ENCODE data around the gene POLR2H. TPM values are rescaled to one million over a fixed set of nuclear protein-coding genes. Genes with fewer than 3 reads are reported as not detected.
A peak's percentile ranks its signal among the peaks of the same experiment; 100 is the strongest.

The POLR2H gene
- total and polyA plus RNA-seq, 8 donors = 14.0 to 273 (median 110) TPM

- Histone ChIP-seq H3K9me3 (no peaks in the 10 kb centered on the region), H3K36me3 (peaks cover 0 to 27% (median 11%) of the 10 kb centered on the region in 4 donors), H3K4me3 (no peak overlapping the region), H3K27me3 (no peaks in the 10 kb centered on the region), H3K27ac (peak overlapping the region in 1 of 5 donors; percentile 7), H3K4me1 (peaks cover 5 to 33% (median 20%) of the 10 kb centered on the region in 4 donors)
- TF ChIP-seq CTCF (IDR thresholded peaks at IDR 0.05) (no peak), POLR2AphosphoS5 (IDR thresholded peaks at IDR 0.05) (no peak), EP300 (IDR thresholded peaks at IDR 0.05) (no peak), POLR2A (IDR thresholded peaks at IDR 0.05) (no peak)
- no peak for DNase-seq
- 38 to 52% (median 42%) methylated on average over 8 to 9 of the region's 9 CpGs for WGBS, 5 donors
- intact Hi-C loops (cut with DNase I; ENCODE audit: low total_unique reads) = loop anchor here (10.0 kb wide), 1 partner anchor 47 kb away; no protein-coding TSS in a partner anchor
Observed at GRCh38 chr3:184351511-184352148, 9.9 kb upstream of the POLR2H start.

GRCh38 chr3:184352149-184352785, 9.2 kb upstream of the POLR2H start:
- Histone ChIP-seq H3K36me3 (peaks cover 0 to 33% (median 15%) of the 10 kb centered on the region in 4 donors), H3K4me3 (no peak overlapping the region), H3K27me3 (no peaks in the 10 kb centered on the region), H3K4me1 (peaks cover 5 to 33% (median 20%) of the 10 kb centered on the region in 4 donors), H3K9me3 (no peaks in the 10 kb centered on the region), H3K27ac (peak overlapping the region in 4 of 5 donors; percentile 0 to 20 (median 14))
- peak; percentile 78 to 81 for DNase-seq
- TF ChIP-seq CTCF (IDR thresholded peaks at IDR 0.05) (no peak), POLR2AphosphoS5 (IDR thresholded peaks at IDR 0.05) (peak in 1 of 3 donors; percentile 47), EP300 (IDR thresholded peaks at IDR 0.05) (no peak)
- intact Hi-C loops (cut with DNase I; ENCODE audit: low total_unique reads) = loop anchor here (10.0 kb wide), 1 partner anchor 47 kb away; no protein-coding TSS in a partner anchor
- 51 to 70% (median 56%) methylated on average over 10 to 15 of the region's 15 CpGs for WGBS, 5 donors

GRCh38 chr3:184352897-184353545, 8.5 kb upstream of the POLR2H start:
- TF ChIP-seq POLR2A (IDR thresholded peaks at IDR 0.05) = no peak
- no peak for TF ChIP-seq POLR2AphosphoS5 (IDR thresholded peaks at IDR 0.05)
- no peak for TF ChIP-seq EP300 (IDR thresholded peaks at IDR 0.05)
- no peak for TF ChIP-seq CTCF (IDR thresholded peaks at IDR 0.05)
- H3K27ac ChIP-seq = no peak overlapping the region
- H3K36me3 ChIP-seq = peaks cover 0 to 40% (median 20%) of the 10 kb centered on the region in 4 donors
- DNase-seq = no peak
- WGBS, 5 donors = 67 to 93% (median 88%) methylated on average over 4 to 11 of the region's 11 CpGs
- no peaks in the 10 kb centered on the region for H3K9me3 ChIP-seq
- no peaks in the 10 kb centered on the region for H3K27me3 ChIP-seq
- intact Hi-C loops (cut with DNase I; ENCODE audit: low total_unique reads) = loop anchor here (10.0 kb wide), 1 partner anchor 48 kb away; no protein-coding TSS in a partner anchor
- peaks cover 5 to 26% (median 19%) of the 10 kb centered on the region in 4 donors for H3K4me1 ChIP-seq
- no peak overlapping the region for H3K4me3 ChIP-seq

- 87 to 96% (median 93%) methylated on average over 9 to 11 of the region's 11 CpGs; no CpG with 5 or more reads in 1 of the 5 donors for WGBS, 5 donors
- Histone ChIP-seq H3K4me1 (peaks cover 5 to 22% (median 18%) of the 10 kb centered on the region in 4 donors), H3K4me3 (no peak overlapping the region), H3K27ac (no peak overlapping the region), H3K9me3 (no peaks in the 10 kb centered on the region), H3K27me3 (no peaks in the 10 kb centered on the region), H3K36me3 (peaks cover 0 to 46% (median 22%) of the 10 kb centered on the region in 4 donors)
- intact Hi-C loops (cut with DNase I; ENCODE audit: low total_unique reads) = loop anchor here (10.0 kb wide), 1 partner anchor 49 kb away; no protein-coding TSS in a partner anchor
- TF ChIP-seq POLR2A (IDR thresholded peaks at IDR 0.05) (no peak), EP300 (IDR thresholded peaks at IDR 0.05) (no peak), CTCF (IDR thresholded peaks at IDR 0.05) (no peak), POLR2AphosphoS5 (IDR thresholded peaks at IDR 0.05) (no peak)
- no peak for DNase-seq
Observed at GRCh38 chr3:184353546-184353941, 8.0 kb upstream of the POLR2H start.
